HG03558 (cell line): ENCODE results near the gene IZUMO1.
"Not testable (repeated sequence)": the region's sequence is repeated elsewhere in the genome, so short reads cannot be mapped to it uniquely, and the experiment has no call there.

Experiments used
- ATAC-seq: cut with Tn5 transposase; IDR thresholded peaks from one replicate; pipeline ENCODE4 v1.9.1; 2021; ENCODE audit warnings: moderate number of reproducible peaks; ENCODE audit not compliant: unreplicated experiment; ENCODE audit errors: extremely low read depth

Gene IZUMO1

GRCh38 chr19:48739404-48740163, 7.1 kb downstream of the IZUMO1 start:
- ATAC-seq = no peak

GRCh38 chr19:48738557-48739403, 7.9 kb downstream of the IZUMO1 start:
- no peak for ATAC-seq

GRCh38 chr19:48737360-48737998, 9.2 kb downstream of the IZUMO1 start:
- ATAC-seq = no peak

DNA sequence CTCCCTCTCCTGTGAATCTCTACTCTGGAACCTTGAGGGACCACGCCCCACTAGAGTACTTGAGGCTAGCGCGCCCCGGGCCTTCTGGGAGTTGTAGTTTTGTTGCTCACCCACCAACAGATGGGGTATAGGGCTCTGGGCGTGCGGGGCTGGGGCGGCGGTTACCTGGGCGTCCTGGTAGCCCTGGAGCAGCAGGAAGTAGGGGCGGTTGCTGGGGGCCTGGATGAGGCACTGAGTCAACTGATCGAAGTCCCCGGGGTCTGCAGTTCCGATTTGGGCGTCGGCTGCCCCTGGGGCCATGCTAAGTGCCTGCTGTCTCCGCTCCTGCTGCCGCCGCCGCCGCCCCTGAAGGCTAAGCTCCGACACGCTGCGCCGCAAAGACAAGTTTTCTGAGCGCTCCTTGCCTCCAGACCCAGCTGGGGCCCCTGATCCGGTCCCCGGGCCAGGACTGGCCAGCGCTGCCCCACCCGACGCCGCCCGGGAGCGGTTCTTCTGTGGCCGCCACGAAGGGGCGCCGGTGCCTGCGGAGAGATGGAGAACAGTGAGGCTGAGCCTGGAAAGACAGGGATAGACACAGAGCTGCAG, 11.6 kb downstream of the IZUMO1 start:
- no peak for ATAC-seq

DNA sequence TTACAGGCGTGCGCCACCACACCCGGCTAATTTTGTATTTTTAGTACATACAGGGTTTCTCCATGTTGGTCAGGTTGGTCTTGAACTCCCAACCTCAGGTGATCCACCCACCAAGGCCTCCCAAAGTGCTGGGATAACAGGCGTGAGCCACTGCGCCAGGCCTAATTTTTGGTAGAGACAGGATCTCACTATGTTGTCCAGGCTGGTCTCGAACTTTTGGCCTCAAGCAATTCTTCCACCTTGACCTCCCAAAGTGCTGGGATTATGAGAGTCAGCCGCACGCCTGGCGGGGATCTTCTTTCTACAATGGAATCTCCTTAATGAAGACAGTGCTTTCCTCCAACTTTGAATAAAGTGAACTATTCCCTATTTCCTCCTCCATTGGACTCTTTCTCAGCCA, 12.1 kb downstream of the IZUMO1 start:
- ATAC-seq = no peak

DNA sequence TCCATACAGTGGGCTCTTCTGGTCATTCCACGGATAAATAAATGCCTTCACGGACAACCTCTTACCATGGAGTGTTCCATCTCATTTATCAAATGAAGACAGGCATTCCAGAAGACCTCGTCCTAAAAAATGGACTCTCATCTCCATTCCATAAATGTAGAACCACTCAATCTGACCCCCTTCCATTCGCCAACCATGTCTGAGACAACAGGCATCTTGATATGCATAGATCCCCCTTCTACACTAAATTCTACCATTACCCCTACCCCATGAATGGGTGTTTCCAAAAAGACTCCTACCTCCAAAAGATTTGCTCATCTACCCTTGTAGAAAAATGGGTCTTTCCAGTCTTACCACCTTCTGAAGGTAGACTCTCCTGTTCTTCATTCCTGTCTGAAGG, 15.3 kb downstream of the IZUMO1 start:
- ATAC-seq = no peak

GRCh38 chr19:48728911-48729664, 17.6 kb downstream of the IZUMO1 start:
- ATAC-seq = no peak

GRCh38 chr19:48726556-48726955, 20.2 kb downstream of the IZUMO1 start:
- no peak for ATAC-seq

DNA sequence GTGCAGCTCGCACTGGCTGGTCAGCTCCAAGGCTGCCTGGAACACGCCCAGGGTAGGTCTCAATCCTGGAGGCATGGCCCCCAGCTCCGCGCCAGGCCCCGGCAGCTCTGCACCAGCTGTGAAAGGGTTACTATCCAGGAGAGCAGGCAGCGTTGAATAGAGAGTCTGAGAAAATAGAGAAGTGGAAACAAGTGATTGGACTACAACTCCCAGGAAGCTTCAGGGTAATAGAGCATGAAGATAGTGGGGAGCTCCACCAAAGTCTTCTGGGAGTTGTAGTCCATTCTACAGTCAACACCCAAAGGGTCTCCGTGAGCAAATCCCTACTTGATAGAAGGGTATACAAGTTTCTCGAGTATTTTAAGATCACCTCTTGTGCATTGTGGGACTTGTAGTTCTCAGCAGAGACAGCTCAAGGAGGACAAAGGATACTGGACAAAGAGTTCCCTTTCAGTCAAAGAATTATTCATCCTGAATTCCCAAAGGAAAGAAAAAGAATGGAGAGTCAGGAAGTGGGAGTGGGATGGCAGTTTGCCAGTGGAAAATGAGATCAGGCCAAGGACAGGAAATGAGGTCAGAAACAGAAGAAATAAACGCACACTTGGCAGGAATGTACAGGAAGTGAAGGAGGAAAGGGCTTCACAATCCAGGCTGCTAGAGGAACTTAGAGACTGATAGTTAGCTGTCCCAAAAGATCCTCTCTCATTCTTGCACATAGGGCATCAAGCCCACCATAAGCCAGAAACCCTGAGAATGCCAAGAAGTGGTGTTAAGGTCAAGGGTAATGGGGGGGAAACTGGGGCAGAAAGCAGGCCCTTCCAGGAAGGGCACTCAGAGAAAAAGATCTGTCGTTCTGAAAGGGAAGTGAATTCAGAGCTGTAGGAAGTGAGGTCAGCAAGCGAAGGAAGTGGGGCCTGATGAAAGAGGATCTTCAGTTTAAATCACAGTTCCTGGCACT, 21.6 kb downstream of the IZUMO1 start:
- ATAC-seq = no peak

GRCh38 chr19:48722196-48722708, 24.5 kb downstream of the IZUMO1 start:
- ATAC-seq = no peak

DNA sequence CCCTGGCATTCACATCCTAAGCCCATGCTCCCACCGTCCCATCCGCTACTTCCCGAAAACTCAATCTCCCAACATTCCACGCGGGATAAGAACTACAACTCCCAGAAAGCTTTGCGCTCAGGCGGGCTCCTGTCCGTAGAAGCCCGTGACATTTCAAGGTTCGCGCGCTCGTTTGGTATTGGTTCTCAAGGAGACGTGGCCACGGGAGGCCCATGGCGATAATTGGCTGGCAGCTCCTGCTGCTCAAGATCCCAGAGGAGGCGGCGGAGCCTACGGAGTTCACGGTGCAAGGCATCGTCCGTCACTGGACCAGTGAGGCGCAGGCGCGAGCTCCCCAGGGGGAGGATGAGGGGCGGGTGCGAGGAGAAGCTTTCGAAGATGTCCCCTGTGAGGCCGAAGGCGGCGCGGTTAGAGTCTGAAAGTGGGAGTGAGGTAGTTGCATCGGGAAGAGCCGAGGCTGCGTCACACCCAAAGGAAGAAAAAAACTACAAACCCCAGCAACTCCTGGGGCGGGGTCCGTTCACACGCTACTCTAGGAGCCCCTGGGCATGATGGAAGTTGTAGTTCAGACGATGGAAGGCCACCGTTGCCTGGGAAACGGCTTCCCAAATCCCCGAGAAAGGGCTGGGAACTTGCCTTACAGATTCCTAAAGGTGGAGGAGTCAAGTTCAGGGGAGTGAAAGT, 26.0 kb downstream of the IZUMO1 start:
- peak; percentile 49 for ATAC-seq

DNA sequence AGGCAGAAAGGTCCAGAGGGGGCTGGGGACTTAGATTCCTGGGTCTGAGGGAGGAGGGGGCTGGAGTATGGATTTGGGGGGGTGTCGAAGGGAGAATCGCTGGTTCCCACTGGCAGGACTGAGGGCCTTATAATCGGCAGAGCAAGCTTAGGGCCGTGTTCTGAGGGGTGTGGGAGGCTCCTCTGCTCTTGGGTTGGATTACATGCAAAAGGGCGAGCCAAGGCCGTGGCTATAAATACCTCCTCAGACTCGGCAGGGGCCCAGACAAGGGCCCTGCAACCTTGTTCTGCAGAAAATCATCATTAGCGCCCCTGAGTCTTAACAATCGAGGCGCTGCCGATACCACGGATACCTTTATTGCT, 26.5 kb downstream of the IZUMO1 start:
- no peak for ATAC-seq

GRCh38 chr19:48719263-48720171, 27.2 kb downstream of the IZUMO1 start, which contains the start of gene MAMSTR:
MAMSTR (minus strand) TSS chr19:48719725; CDS start chr19:48719031, 694 bp downstream.
- ATAC-seq = no peak

GRCh38 chr19:48718711-48719231, 27.9 kb downstream of the IZUMO1 start:
- ATAC-seq = no peak

DNA sequence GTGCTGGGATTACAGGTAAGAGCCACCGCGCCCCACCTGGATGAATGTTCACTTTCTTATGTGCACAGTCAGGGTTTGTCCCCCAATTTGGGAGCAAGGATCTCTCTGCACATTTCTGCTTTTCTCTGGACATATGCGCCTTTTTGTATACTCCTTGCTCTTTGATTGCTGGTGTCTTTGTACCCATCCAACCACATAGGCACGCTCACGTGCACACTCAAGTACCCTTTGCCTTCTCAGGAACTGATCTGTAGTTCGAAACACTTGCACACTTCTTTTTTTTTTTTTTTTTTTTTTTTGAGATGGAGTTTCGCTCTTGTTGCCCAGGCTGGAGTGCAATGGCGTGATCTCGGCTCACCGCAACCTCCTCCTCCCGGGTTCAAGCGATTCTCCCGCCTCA, 28.6 kb downstream of the IZUMO1 start:
- ATAC-seq = not testable (repeated sequence)

DNA sequence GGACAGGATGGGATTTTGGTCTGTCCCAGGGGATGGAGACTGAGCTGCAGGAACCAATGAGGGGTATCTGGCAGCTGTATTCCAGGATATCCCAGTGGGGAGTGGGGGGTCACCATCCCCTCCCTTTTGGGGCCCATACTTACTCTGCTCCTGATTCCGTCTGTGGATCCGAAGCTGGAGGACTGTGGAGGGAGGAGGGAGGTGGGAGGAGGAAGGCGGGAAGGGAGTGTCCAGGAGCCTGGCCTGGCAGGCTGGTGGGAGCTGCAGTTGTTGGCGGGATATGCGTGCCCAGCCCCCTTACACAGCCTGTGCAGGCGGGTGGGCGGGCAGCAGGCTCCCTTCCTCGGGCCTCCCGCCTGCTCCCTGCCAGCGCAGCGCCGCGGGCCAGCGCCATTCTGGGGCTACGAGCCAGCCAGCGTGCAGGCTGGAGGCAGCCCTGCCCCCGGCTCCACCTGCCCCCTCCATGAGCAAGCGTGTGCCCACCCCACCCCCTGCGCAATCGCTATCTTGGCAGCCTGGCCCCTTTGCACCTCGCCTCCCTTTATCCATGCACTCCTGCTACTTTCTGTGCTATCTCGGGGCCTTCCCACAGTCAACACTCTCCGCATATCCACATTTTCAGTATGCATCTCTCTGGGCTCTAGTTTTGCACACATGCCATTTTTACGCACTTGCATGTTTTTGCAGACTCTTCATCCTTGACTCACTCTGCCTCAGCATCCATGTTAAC, 30.0 kb downstream of the IZUMO1 start:
- no peak for ATAC-seq
